HCT116 (cell line): ENCODE data around the gene TSPAN5. TPM values are rescaled to one million over a fixed set of nuclear protein-coding genes. Genes with fewer than 3 reads are reported as not detected.

Source experiments
- ATAC-seq: fragments of 200-7000 bp; cut with Tn5 transposase; 2 replicates; pipeline ENCODE4 v1.9.1; 2020; ENCODE audit warnings: mild to moderate bottlenecking, moderate library complexity
- BruUV-seq: library from RNA; stranded (reverse); fragments of 400-500 nt; replicated peaks from 2 replicates; lab custom pipeline; 2021; lab: Mats Ljungman, UMichigan
- CTCF ChIA-PET: fragments of 300-600 bp; sonication (Branson Sonifier 250); formaldehyde crosslinking; loops from one replicate; lab custom pipeline; 2021; ENCODE audit warnings: antibody characterized with exemption; lab: Charles Lee
- POLR2A ChIA-PET: fragments of 300-600, 350-600 bp; sonication (Branson Sonifier 250); formaldehyde crosslinking; loops from one replicate; lab custom pipeline; 2021; ENCODE audit warnings: antibody characterized with exemption; lab: Charles Lee
- RAD21 ChIA-PET, 2 experiments: fragments of 300-600 bp; sonication (Branson Sonifier 250); formaldehyde crosslinking; loops; one replicate each; lab custom pipeline; 2023; ENCODE audit warnings: low total read pairs in 2 of 2; ENCODE audit not compliant: uncharacterized antibody in 2 of 2, unreplicated experiment in 2 of 2, low non-redundant PET in 1 of 2; lab: Charles Lee
- DNase-seq: peaks from one replicate; pipeline ENCODE4 v3.0.0-alpha.2; 2010; ENCODE audit warnings: low read depth, low spot score
- H2AFZ ChIP-seq: fragments of 200-600 bp; shearing (Covaris generic), sonication (generic); 2 replicates; pipeline ENCODE4 v1.6.1; 2017; ENCODE audit warnings: low read depth, mixed run types, mixed read lengths, antibody characterized with exemption, low read length; ENCODE audit not compliant: poor library complexity, severe bottlenecking
- H3K27ac ChIP-seq: 2 replicates; pipeline ENCODE4 v1.5.1; 2012; ENCODE audit warnings: low read depth, low read length
- H3K27me3 ChIP-seq: fragments of 200-600 bp; sonication (generic); 2 replicates; pipeline ENCODE4 v1.6.1; 2016; ENCODE audit warnings: mixed run types, low read length, mixed read lengths; ENCODE audit not compliant: insufficient read depth
- H3K36me3 ChIP-seq, 2 experiments: fragments of 200-500 bp in 1 of 2; fragments of 200-600 bp in 1 of 2; sonication (Bioruptor generic) in 1 of 2; sonication (generic) in 1 of 2; 2 replicates each; pipeline versions ENCODE4 v1.5.1 to v1.6.1; 2014 to 2016; ENCODE audit warnings: low read length in 2 of 2, inconsistent platforms in 1 of 2, mixed read lengths in 1 of 2, mixed run types in 1 of 2; ENCODE audit not compliant: insufficient read depth in 2 of 2, control insufficient read depth in 1 of 2
- H3K4me1 ChIP-seq, 2 experiments: fragments of 200-600 bp in 1 of 2; sonication (generic) in 1 of 2; 2 replicates each; pipeline versions ENCODE4 v1.5.1 to v1.6.1; 2012 to 2017; ENCODE audit warnings: low read length in 2 of 2, inconsistent platforms in 1 of 2, mild to moderate bottlenecking in 1 of 2, mixed read lengths in 1 of 2, mixed run types in 1 of 2, moderate library complexity in 1 of 2; ENCODE audit not compliant: insufficient read depth in 2 of 2, control insufficient read depth in 1 of 2
- H3K4me2 ChIP-seq: fragments of 200-600 bp; sonication (generic); 2 replicates; pipeline ENCODE4 v1.6.1; 2017; ENCODE audit warnings: mixed run types, low read length, mixed read lengths
- H3K4me3 ChIP-seq, 2 experiments: fragments of 200-600 bp in 1 of 2; sonication (generic) in 1 of 2; replicated peaks in 1 of 2; 2 replicates each; pipeline ENCODE4 v1.5.1; 2011 to 2016; ENCODE audit warnings: low read length in 2 of 2, control low read depth in 1 of 2, low read depth in 1 of 2, mild to moderate bottlenecking in 1 of 2, mixed read lengths in 1 of 2, mixed run types in 1 of 2
- H3K79me2 ChIP-seq: fragments of 200-600 bp; sonication (generic); 2 replicates; pipeline ENCODE4 v1.6.1; 2017; ENCODE audit warnings: mild to moderate bottlenecking, mixed run types, low read length, moderate library complexity, mixed read lengths; ENCODE audit not compliant: insufficient read depth
- H3K9ac ChIP-seq: fragments of 200-600 bp; sonication (generic); 2 replicates; pipeline ENCODE4 v1.6.1; 2016; ENCODE audit warnings: low read length, mixed read lengths
- H3K9me2 ChIP-seq: fragments of 200-600 bp; sonication (generic), shearing (Covaris generic); 2 replicates; pipeline ENCODE4 v1.6.1; 2017; ENCODE audit warnings: mixed run types, mild to moderate bottlenecking, moderate library complexity; ENCODE audit not compliant: insufficient read depth
- H3K9me3 ChIP-seq, 2 experiments: fragments of 200-500 bp in 1 of 2; fragments of 200-600 bp in 1 of 2; sonication (Bioruptor generic) in 1 of 2; sonication (generic) in 1 of 2; 2 replicates each; pipeline ENCODE4 v1.6.1; 2014 to 2017; ENCODE audit warnings: low read length in 2 of 2, mixed read lengths in 2 of 2, inconsistent platforms in 1 of 2, low read depth in 1 of 2, mild to moderate bottlenecking in 1 of 2, mixed run types in 1 of 2, moderate library complexity in 1 of 2; ENCODE audit not compliant: control insufficient read depth in 1 of 2, insufficient read depth in 1 of 2
- H4K20me1 ChIP-seq: fragments of 200-600 bp; sonication (generic), shearing (Covaris generic); 2 replicates; pipeline ENCODE4 v1.6.1; 2017; ENCODE audit warnings: mixed run types, mild to moderate bottlenecking, moderate library complexity; ENCODE audit not compliant: insufficient read depth
- EZH2phosphoT487 ChIP-seq: fragments of 200-600 bp; IDR thresholded peaks from 2 replicates; pipeline ENCODE4 v1.6.1; 2018; ENCODE audit warnings: antibody characterized with exemption, borderline replicate concordance
- FOSL1 ChIP-seq: IDR thresholded peaks from 2 replicates; pipeline ENCODE4 v1.6.1; 2012; ENCODE audit warnings: low read depth
- SIN3A ChIP-seq: IDR thresholded peaks from 2 replicates; pipeline ENCODE4 v1.6.1; 2012; ENCODE audit warnings: low read depth
- SP1 ChIP-seq: IDR thresholded peaks from 2 replicates; pipeline ENCODE4 v1.6.1; 2012; ENCODE audit warnings: low read depth
- SRF ChIP-seq: IDR thresholded peaks from 2 replicates; pipeline ENCODE4 v1.6.1; 2012; ENCODE audit warnings: low read depth
- ZBTB33 ChIP-seq: IDR thresholded peaks from 2 replicates; pipeline ENCODE4 v1.6.1; 2011; ENCODE audit warnings: mild to moderate bottlenecking, low read length, moderate library complexity; ENCODE audit not compliant: insufficient replicate concordance; ENCODE audit errors: extremely low read depth
- ZNF274 ChIP-seq: fragments of 200-500 bp; sonication (Bioruptor generic); IDR thresholded peaks from 2 replicates; pipeline ENCODE4 v1.6.1; 2014; ENCODE audit warnings: mild to moderate bottlenecking, low read depth, low read length, inconsistent platforms
- intact Hi-C: fragments of 100-400 bp; cut with micrococcal nuclease; formaldehyde crosslinking; loops from 2 replicates; pipeline ENCODE4 v1.10.0; 2022
- total RNA-seq: library from RNA; stranded (reverse); gene quantifications from one replicate; pipeline ENCODE4 v1.2.1, GENCODE V29; 2021; ENCODE audit not compliant: unreplicated experiment

Gene TSPAN5
- total RNA-seq, 1 experiment from 2014 or later = 56.8 TPM

DNA sequence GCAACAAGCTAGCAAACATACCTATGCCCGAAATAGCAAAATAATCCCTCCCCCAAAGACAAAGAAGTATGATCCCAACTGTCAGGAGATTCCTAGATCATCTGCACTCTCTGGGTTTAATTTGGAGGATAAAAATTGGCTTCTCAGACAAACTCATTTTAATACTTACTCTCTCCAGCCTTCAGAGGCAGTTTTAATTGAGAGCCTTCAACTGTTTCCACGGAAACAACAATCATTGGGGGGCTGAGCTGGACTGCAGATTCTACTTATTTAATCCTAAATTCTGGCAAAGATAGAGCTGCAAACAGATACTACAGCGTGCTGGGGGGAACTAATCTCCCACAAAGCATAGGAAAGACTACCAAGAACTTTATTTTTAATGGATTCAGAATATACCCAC lies 168.2 kb downstream of the TSPAN5 start:
- Histone ChIP-seq H3K27me3 (no peaks in the 10 kb centered on the region), H3K9me2 (no peaks in the 10 kb centered on the region), H2AFZ (no peak overlapping the region), H3K4me3 (no peak overlapping the region), H3K4me2 (no peak overlapping the region), H3K4me1 (peaks cover 0 to 11% of the 10 kb centered on the region in 2 experiments; a peak in 1 of 4 replicates), H3K79me2 (peaks cover 62% of the 10 kb centered on the region), H3K27ac (no peak overlapping the region), H3K9ac (no peak overlapping the region), H4K20me1 (no peaks in the 10 kb centered on the region; the same call in 1 of the 2 replicates), H3K9me3 (no peaks in the 10 kb centered on the region), H3K36me3 (no peaks in the 10 kb centered on the region)
- no peak for DNase-seq
- no peak for ATAC-seq
- ChIA-PET CTCF (no interaction called here), RAD21 (no interaction called here), POLR2A (no interaction called here)
- BruUV-seq = no TSS peak
- TF ChIP-seq SRF (no peak), ZBTB33 (no peak), SIN3A (no peak), SP1 (no peak), FOSL1 (no peak), EZH2phosphoT487 (no peak)
- intact Hi-C loops = no loop called here

DNA sequence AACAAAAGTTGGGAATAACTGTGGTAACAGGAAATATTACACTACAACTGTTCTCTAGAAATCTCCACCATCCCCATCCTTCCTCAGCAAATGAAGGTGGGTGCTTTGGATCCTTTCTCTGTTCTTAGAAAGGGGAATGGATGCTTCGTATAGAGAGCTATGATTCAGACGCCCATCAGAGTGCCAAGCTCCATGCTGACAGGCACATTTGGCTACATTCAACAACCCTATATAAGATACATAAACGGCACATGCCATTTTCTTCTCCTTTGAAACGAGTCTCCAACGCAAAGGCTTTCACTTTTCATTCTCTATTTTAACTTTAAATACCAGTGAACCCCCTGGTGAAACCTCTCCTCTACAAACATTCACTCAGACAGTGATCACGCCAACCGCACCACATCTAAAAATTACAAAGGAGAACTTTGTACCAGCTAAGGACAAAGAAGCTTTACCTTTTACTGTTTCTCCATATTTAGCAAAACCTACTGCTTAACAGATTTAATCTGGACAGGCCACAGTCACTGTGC lies 172.5 kb downstream of the TSPAN5 start:
- H3K4me1 ChIP-seq = peaks cover 3 to 42% of the 10 kb centered on the region in 2 experiments; a peak in 3 of 4 replicates

More for the DNA sequence above, 172.5 kb downstream of the TSPAN5 start:
- Histone ChIP-seq H3K27me3 (no peaks in the 10 kb centered on the region), H3K9me3 (no peaks in the 10 kb centered on the region), H3K9me2 (no peaks in the 10 kb centered on the region), H3K4me3 (no peak overlapping the region), H3K79me2 (peaks cover 64% of the 10 kb centered on the region), H2AFZ (no peak overlapping the region), H3K27ac (no peak overlapping the region), H4K20me1 (no peaks in the 10 kb centered on the region), H3K36me3 (no peaks in the 10 kb centered on the region; a peak in 1 of 4 replicates), H3K4me2 (no peak overlapping the region), H3K9ac (no peak overlapping the region)
- POLR2A ChIA-PET = interaction anchor here (0.6 kb wide), 1 partner anchor 45 kb away, joined by 3 read pairs; no protein-coding TSS in a partner anchor
- DNase-seq = no peak
- RAD21 ChIA-PET = no interaction called here
- CTCF ChIA-PET = no interaction called here
- BruUV-seq = no TSS peak
- no peak for TF ChIP-seq ZNF274
- ATAC-seq = no peak
- intact Hi-C loops = no loop called here
